HL-60 (cell line): ENCODE data around the gene CD40.

Source experiments
- DNase-seq, 2 experiments: peaks; one replicate each; pipeline ENCODE4 v3.0.0-alpha.2; 2010 to 2020; ENCODE audit warnings: low read depth in 1 of 2, low spot score in 1 of 2
- H3K27ac ChIP-seq: fragments of 250-450 bp; sonication (Bioruptor Pico); replicated peaks from 2 replicates; pipeline ENCODE4 v1.5.1; 2020; ENCODE audit warnings: mild to moderate bottlenecking, moderate library complexity
- H3K27me3 ChIP-seq: fragments of 250-450 bp; sonication (Bioruptor Pico); 2 replicates; pipeline ENCODE4 v1.5.1; 2021; ENCODE audit warnings: mild to moderate bottlenecking, moderate library complexity; ENCODE audit not compliant: insufficient read depth, poor library complexity, severe bottlenecking
- H3K4me3 ChIP-seq: replicated peaks from 2 replicates; pipeline ENCODE4 v1.5.1; 2011; ENCODE audit warnings: mild to moderate bottlenecking, control low read depth, low read length; ENCODE audit not compliant: insufficient read depth
- CTCF ChIP-seq: IDR thresholded peaks from one replicate; pipeline ENCODE4 v1.5.1; 2011; ENCODE audit warnings: low read length, control low read depth, inconsistent platforms; ENCODE audit not compliant: insufficient read depth
- GABPA ChIP-seq: IDR thresholded peaks from 2 replicates; pipeline ENCODE4 v1.6.1; 2012; ENCODE audit warnings: low read depth
- POLR2AphosphoS5 ChIP-seq: IDR thresholded peaks from 2 replicates; pipeline ENCODE4 v1.6.1; 2012; ENCODE audit warnings: low read depth
- REST ChIP-seq: IDR thresholded peaks from 2 replicates; pipeline ENCODE4 v1.6.1; 2012; ENCODE audit warnings: low read depth; ENCODE audit not compliant: insufficient replicate concordance
- SPI1 ChIP-seq: IDR thresholded peaks from 2 replicates; pipeline ENCODE4 v1.6.1; 2012; ENCODE audit warnings: low read depth, mild to moderate bottlenecking, borderline replicate concordance

Gene CD40

GRCh38 chr20:46108976-46109375 is 9.1 kb upstream of the CD40 start:
- TF ChIP-seq POLR2AphosphoS5 (no peak), GABPA (no peak), REST (no peak), SPI1 (no peak), CTCF (no peak)
- H3K4me3 ChIP-seq, result no peak overlapping the region
- no peak overlapping the region for H3K27ac ChIP-seq
- DNase-seq, result no peak
- peaks cover 11% of the 10 kb centered on the region for H3K27me3 ChIP-seq

DNA sequence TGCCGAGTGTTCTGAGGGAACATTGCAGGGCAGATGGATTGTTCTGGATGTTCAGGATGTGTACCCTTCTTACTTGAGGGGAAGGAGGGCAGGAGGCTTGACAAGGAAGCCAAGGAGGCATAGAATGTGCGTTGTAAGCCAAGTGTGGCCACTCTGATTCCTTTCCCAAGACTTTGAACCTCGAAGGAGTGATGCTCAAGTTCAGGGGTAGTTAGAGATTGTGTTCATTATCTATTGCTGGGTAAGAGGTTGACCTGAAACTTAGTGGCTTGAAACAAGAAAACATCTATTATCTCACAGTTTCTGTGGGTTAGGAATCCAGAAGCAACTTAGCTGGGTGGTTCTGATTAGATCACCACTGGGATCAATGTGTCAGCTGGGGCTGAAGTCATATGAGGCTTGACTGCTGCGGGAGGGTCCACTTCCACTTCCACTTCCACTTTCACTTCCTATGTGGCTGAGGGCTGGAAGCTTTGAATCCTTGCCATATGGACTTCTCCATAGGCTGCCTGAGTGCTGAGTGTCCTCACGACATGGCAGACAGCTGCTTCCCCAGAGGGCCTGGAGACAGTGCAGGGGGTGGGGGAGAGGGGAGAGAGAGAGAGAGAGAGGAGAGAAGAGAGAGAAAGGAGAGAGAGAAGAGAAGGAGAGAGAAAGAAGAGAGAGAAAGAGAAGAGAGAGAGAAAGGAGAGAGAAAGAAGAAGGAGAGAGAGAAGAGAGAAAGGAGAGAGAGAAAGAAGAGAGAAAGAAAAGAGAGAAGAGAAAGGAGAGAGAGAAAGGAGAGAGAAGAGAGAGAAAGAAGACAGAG is 6.9 kb upstream of the CD40 start:
- Histone ChIP-seq H3K27me3 (peaks cover 20% of the 10 kb centered on the region), H3K4me3 (no peak overlapping the region), H3K27ac (no peak overlapping the region)
- TF ChIP-seq POLR2AphosphoS5, result no peak
- peak in 1 of 2 experiments; percentile 68 for DNase-seq

DNA sequence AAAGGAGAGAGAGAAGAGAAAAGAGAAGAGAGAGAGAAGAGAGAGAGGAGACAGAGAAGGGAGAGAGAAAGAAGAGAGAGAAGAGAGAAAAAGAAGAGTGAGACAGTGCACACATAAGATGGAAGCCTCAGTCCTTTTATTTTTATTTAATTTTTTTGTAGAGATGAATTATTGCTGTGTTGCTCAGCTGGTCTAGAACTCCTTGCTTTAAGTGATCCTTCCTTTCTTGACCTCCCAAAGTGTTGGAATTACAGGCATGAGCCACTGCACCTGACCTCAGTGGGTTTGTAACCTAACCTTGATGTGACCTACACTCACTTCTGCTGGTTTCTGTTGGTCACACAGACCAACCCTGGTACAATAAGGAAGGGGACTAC is 6.3 kb upstream of the CD40 start:
- Histone ChIP-seq H3K27me3 (peaks cover 20% of the 10 kb centered on the region), H3K27ac (no peak overlapping the region)

More for the DNA sequence above, 6.3 kb upstream of the CD40 start:
- no peak for TF ChIP-seq POLR2AphosphoS5
- no peak for TF ChIP-seq CTCF
- no peak for TF ChIP-seq SPI1
- no peak for TF ChIP-seq GABPA
- TF ChIP-seq REST, result no peak
- no peak for DNase-seq
- no peak overlapping the region for H3K4me3 ChIP-seq
